GM12878 (cell line): Measurements from ENCODE around the gene SIGLEC11. TPM values are rescaled to one million over a fixed set of nuclear protein-coding genes. Genes with fewer than 3 reads are reported as not detected.

Source experiments
- ASH2L ChIP-seq: fragments of 300-600, 200-600 bp; sonication (generic); IDR thresholded peaks from 2 replicates; pipeline ENCODE4 v1.6.1; 2017; ENCODE audit warnings: low read depth, mild to moderate bottlenecking, borderline replicate concordance
- CHD1 ChIP-seq: IDR thresholded peaks from 2 replicates; pipeline ENCODE4 v1.6.1; 2012; ENCODE audit warnings: low read depth, low read length, improper control_type of control experiment
- EZH2 ChIP-seq: IDR thresholded peaks from 2 replicates; pipeline ENCODE4 v1.6.1; 2012; ENCODE audit warnings: low read depth, mild to moderate bottlenecking, control low read depth, inconsistent platforms, low read length, borderline replicate concordance; ENCODE audit not compliant: control insufficient read depth
- FOXK2 ChIP-seq: fragments of 450-650 bp; IDR thresholded peaks from 2 replicates; pipeline ENCODE4 v1.6.1; 2017; ENCODE audit warnings: mild to moderate bottlenecking, moderate library complexity
- IRF4 ChIP-seq: IDR thresholded peaks from 2 replicates; pipeline ENCODE4 v1.6.1; 2011; ENCODE audit warnings: low read depth, low read length
- LARP7 ChIP-seq: fragments of 450-650 bp; IDR thresholded peaks from 2 replicates; pipeline ENCODE4 v1.6.1; 2017; ENCODE audit warnings: mild to moderate bottlenecking
- NBN ChIP-seq: fragments of 450-650 bp; IDR thresholded peaks from 2 replicates; pipeline ENCODE4 v1.6.1; 2016
- NFXL1 ChIP-seq: fragments of 450-650 bp; IDR thresholded peaks from 2 replicates; pipeline ENCODE4 v1.6.1; 2017; ENCODE audit warnings: antibody characterized with exemption, mild to moderate bottlenecking, borderline replicate concordance
- POLR2AphosphoS2 ChIP-seq: IDR thresholded peaks from 2 replicates; pipeline ENCODE4 v1.6.1; 2011; ENCODE audit warnings: low read depth, mild to moderate bottlenecking, low read length, improper control_type of control experiment, moderate library complexity
- RB1 ChIP-seq: fragments of 450-650 bp; formaldehyde crosslinking; IDR thresholded peaks from 2 replicates; pipeline ENCODE4 v1.6.1; 2017; ENCODE audit warnings: mild to moderate bottlenecking, borderline replicate concordance
- RELA ChIP-seq: fragments of 450-650 bp; IDR thresholded peaks from 2 replicates; pipeline ENCODE4 v1.8.0; 2014; ENCODE audit warnings: borderline replicate concordance; ENCODE audit not compliant: partially characterized antibody
- SRF ChIP-seq, 2 experiments: IDR thresholded peaks; 2 replicates each; pipeline ENCODE4 v1.6.1; 2011; ENCODE audit warnings: low read depth in 2 of 2, low read length in 2 of 2, mild to moderate bottlenecking in 1 of 2, moderate library complexity in 1 of 2
- polyA plus RNA-seq, 11 experiments: library from polyadenylated mRNA; depleted of rRNA in 4 of 11; unstranded in 6 of 11; stranded (reverse) in 5 of 11; fragments of >200 nt; fragmentation: Nextera tagmentation in 4 of 11; fragmentation: Illumina TruSeq in 1 of 11; extraction: Ambion mirVana in 4 of 11; extraction: Trizol in 1 of 11; gene quantifications; 1 replicate in 1 of 11; 2 replicates in 10 of 11; pipeline versions ENCODE4 v1.2.1 to v1.2.3, GENCODE V29; 2011 to 2016; ENCODE audit warnings: inconsistent platforms in 2 of 11, missing spikeins in 2 of 11, low read depth in 1 of 11
- total RNA-seq, 4 experiments: library from RNA; depleted of rRNA in 3 of 4; stranded (reverse); fragments of >200 nt in 3 of 4; fragmentation: Illumina TruSeq in 1 of 4; extraction: Trizol in 1 of 4; gene quantifications; 2 replicates each; pipeline versions ENCODE4 v1.2.1 to v1.2.3, GENCODE V29; 2013 to 2021
- TF ChIP-seq, protein P1 (sequence below): fragments of 450-650 bp; formaldehyde crosslinking; IDR thresholded peaks from 2 replicates; pipeline ENCODE4 v1.5.0; 2022; ENCODE audit warnings: mild to moderate bottlenecking, missing genetic modification characterization
- TF ChIP-seq, protein P2 (sequence below): fragments of 450-650 bp; formaldehyde crosslinking; IDR thresholded peaks from 2 replicates; pipeline ENCODE4 v1.4.0; 2022; ENCODE audit warnings: mild to moderate bottlenecking, moderate library complexity
- TF ChIP-seq, protein P3 (sequence below): fragments of 450-650 bp; IDR thresholded peaks from 2 replicates; pipeline ENCODE4 v1.6.1; 2016; ENCODE audit warnings: mild to moderate bottlenecking, moderate library complexity, borderline replicate concordance
- TF ChIP-seq, protein P4 (sequence below): fragments of 450-650 bp; IDR thresholded peaks from 2 replicates; pipeline ENCODE4 v1.6.1; 2017; ENCODE audit warnings: mild to moderate bottlenecking

Gene SIGLEC11
- total and polyA plus RNA-seq, 10 of the 15 experiments (the other 5 are each of a cell fraction or from before 2014, with no cell fraction given): not detected

DNA sequence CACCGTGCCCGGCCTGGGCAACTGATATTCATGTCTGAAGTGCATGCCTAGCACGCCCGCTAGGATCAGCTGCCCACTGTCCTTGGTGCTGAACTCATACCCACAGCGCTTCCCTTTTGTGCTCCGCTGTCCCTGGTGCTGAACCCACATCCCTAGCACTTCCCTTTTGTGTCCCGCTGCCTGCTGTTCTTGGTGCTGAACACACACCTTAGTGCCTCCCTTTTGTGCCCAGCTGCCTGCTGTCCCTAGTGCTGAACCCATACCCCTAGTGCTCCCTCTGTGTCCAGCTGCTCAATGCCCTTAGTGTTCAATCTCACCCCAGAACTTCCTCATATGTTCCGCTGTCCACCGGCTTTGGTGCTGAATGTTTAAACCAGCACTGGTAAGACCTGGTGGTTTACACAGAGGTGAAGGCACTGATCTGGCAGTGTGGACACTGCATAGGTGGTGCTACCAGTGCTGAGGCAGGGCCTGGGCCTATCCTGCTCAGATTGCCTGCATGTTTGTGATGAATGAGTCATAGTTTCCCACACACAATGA is 26.3 kb upstream of the SIGLEC11 start (continued):
- TF ChIP-seq NFXL1 (no peak), FOXK2 (peak; percentile 40; the same call in 1 of the 2 replicates), ASH2L (no peak), POLR2AphosphoS2 (no peak), EZH2 (no peak), CHD1 (no peak), IRF4 (peak; percentile 83), RB1 (peak; percentile 75; the same call in 1 of the 2 replicates), SRF (IDR thresholded peaks at IDR 0.05; ENCODE audit: low read depth in 2 of 2, low read length in 2 of 2) (0 out of 4 replicates have a peak, but pooled peaks of 1 of the 2 experiments have one; percentile 11), LARP7 (peak; percentile 83), RELA (no peak), NBN (peak; percentile 92)
- TF ChIP-seq, protein P1, sequence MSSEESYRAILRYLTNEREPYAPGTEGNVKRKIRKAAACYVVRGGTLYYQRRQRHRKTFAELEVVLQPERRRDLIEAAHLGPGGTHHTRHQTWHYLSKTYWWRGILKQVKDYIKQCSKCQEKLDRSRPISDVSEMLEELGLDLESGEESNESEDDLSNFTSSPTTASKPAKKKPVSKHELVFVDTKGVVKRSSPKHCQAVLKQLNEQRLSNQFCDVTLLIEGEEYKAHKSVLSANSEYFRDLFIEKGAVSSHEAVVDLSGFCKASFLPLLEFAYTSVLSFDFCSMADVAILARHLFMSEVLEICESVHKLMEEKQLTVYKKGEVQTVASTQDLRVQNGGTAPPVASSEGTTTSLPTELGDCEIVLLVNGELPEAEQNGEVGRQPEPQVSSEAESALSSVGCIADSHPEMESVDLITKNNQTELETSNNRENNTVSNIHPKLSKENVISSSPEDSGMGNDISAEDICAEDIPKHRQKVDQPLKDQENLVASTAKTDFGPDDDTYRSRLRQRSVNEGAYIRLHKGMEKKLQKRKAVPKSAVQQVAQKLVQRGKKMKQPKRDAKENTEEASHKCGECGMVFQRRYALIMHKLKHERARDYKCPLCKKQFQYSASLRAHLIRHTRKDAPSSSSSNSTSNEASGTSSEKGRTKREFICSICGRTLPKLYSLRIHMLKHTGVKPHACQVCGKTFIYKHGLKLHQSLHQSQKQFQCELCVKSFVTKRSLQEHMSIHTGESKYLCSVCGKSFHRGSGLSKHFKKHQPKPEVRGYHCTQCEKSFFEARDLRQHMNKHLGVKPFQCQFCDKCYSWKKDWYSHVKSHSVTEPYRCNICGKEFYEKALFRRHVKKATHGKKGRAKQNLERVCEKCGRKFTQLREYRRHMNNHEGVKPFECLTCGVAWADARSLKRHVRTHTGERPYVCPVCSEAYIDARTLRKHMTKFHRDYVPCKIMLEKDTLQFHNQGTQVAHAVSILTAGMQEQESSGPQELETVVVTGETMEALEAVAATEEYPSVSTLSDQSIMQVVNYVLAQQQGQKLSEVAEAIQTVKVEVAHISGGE (CRISPR knock-in tag): peak; percentile 30; the same call in 1 of the 2 replicates
- TF ChIP-seq, protein P2, sequence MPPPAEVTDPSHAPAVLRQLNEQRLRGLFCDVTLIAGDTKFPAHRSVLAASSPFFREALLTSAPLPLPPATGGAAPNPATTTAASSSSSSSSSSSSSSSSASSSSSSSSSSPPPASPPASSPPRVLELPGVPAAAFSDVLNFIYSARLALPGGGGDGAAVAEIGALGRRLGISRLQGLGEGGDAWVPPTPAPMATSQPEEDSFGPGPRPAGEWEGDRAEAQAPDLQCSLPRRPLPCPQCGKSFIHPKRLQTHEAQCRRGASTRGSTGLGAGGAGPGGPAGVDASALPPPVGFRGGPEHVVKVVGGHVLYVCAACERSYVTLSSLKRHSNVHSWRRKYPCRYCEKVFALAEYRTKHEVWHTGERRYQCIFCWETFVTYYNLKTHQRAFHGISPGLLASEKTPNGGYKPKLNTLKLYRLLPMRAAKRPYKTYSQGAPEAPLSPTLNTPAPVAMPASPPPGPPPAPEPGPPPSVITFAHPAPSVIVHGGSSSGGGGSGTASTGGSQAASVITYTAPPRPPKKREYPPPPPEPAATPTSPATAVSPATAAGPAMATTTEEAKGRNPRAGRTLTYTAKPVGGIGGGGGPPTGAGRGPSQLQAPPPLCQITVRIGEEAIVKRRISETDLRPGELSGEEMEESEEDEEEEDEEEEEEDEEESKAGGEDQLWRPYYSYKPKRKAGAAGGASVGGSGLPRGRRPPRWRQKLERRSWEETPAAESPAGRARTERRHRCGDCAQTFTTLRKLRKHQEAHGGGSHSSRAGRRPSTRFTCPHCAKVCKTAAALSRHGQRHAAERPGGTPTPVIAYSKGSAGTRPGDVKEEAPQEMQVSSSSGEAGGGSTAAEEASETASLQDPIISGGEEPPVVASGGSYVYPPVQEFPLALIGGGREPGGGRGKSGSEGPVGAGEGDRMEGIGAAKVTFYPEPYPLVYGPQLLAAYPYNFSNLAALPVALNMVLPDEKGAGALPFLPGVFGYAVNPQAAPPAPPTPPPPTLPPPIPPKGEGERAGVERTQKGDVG (CRISPR knock-in tag): peak; percentile 83; the same call in 1 of the 2 replicates
- TF ChIP-seq, protein P3, sequence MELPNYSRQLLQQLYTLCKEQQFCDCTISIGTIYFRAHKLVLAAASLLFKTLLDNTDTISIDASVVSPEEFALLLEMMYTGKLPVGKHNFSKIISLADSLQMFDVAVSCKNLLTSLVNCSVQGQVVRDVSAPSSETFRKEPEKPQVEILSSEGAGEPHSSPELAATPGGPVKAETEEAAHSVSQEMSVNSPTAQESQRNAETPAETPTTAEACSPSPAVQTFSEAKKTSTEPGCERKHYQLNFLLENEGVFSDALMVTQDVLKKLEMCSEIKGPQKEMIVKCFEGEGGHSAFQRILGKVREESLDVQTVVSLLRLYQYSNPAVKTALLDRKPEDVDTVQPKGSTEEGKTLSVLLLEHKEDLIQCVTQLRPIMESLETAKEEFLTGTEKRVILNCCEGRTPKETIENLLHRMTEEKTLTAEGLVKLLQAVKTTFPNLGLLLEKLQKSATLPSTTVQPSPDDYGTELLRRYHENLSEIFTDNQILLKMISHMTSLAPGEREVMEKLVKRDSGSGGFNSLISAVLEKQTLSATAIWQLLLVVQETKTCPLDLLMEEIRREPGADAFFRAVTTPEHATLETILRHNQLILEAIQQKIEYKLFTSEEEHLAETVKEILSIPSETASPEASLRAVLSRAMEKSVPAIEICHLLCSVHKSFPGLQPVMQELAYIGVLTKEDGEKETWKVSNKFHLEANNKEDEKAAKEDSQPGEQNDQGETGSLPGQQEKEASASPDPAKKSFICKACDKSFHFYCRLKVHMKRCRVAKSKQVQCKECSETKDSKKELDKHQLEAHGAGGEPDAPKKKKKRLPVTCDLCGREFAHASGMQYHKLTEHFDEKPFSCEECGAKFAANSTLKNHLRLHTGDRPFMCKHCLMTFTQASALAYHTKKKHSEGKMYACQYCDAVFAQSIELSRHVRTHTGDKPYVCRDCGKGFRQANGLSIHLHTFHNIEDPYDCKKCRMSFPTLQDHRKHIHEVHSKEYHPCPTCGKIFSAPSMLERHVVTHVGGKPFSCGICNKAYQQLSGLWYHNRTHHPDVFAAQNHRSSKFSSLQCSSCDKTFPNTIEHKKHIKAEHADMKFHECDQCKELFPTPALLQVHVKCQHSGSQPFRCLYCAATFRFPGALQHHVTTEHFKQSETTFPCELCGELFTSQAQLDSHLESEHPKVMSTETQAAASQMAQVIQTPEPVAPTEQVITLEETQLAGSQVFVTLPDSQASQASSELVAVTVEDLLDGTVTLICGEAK: peak; percentile 97
- TF ChIP-seq, protein P4, sequence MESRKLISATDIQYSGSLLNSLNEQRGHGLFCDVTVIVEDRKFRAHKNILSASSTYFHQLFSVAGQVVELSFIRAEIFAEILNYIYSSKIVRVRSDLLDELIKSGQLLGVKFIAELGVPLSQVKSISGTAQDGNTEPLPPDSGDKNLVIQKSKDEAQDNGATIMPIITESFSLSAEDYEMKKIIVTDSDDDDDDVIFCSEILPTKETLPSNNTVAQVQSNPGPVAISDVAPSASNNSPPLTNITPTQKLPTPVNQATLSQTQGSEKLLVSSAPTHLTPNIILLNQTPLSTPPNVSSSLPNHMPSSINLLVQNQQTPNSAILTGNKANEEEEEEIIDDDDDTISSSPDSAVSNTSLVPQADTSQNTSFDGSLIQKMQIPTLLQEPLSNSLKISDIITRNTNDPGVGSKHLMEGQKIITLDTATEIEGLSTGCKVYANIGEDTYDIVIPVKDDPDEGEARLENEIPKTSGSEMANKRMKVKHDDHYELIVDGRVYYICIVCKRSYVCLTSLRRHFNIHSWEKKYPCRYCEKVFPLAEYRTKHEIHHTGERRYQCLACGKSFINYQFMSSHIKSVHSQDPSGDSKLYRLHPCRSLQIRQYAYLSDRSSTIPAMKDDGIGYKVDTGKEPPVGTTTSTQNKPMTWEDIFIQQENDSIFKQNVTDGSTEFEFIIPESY: peak; percentile 96
